Measurements from ENCODE around the gene SLC44A2.
A peak's percentile ranks its signal among the peaks of the same experiment; 100 is the strongest.

Gene SLC44A2

DNA sequence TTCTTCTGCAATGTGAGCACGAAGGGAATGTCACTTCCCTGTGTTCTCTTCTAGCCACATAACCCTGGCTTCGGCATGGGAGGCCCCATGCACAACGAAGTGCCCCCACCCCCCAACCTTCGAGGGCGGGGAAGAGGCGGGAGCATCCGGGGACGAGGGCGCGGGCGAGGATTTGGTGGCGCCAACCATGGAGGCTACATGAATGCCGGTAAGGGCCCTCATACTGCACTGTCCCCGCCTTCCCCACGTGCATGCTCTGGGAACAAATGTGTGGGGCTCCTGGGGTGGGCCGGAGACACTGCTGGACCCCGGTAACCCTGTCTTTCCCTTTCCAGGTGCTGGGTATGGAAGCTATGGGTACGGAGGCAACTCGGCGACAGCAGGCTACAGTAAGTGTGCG is 58.2 kb downstream of the SLC44A2 start:
- DNase-seq = no peak

DNA sequence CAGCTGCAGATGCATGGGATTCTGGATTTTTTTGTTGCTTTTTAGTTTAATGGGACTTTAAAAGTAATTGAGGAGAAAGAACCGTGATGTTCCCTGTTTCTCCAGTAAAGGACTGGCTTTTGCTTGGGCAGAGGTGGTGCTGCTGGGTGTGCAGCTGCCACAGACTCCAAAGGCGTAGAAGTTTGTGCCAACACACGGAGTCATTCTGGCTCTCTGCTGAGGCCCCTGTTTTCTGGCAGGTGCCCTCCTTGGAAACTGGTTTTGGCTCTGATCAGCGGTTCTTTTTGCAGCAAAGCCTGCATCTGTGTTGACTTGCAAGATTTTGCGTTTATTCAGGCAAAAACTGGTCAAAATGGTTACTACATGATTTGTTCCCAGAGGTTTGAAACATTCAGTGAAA is 59.9 kb downstream of the SLC44A2 start:
- no peak for DNase-seq

DNA sequence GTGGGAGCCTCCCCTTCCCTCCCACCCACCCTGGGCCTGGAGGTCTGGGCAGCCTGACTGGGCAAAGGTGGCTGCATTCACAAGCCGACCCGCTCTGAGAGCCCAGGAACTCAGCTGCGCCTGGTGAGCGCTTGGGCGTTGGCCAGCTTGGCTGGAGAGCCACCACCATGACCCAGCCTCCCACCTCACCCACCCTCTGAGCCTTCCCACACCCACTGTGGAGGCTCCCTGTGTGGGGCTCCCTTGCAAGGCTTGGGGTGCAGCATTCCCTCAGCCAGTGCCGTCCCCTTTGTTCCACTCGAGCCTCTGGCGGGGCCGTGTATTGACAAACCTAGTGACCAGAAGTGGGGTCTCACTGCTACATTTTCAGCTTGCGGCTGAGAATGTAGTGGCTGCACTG is 60.8 kb downstream of the SLC44A2 start:
- no peak for DNase-seq

DNA sequence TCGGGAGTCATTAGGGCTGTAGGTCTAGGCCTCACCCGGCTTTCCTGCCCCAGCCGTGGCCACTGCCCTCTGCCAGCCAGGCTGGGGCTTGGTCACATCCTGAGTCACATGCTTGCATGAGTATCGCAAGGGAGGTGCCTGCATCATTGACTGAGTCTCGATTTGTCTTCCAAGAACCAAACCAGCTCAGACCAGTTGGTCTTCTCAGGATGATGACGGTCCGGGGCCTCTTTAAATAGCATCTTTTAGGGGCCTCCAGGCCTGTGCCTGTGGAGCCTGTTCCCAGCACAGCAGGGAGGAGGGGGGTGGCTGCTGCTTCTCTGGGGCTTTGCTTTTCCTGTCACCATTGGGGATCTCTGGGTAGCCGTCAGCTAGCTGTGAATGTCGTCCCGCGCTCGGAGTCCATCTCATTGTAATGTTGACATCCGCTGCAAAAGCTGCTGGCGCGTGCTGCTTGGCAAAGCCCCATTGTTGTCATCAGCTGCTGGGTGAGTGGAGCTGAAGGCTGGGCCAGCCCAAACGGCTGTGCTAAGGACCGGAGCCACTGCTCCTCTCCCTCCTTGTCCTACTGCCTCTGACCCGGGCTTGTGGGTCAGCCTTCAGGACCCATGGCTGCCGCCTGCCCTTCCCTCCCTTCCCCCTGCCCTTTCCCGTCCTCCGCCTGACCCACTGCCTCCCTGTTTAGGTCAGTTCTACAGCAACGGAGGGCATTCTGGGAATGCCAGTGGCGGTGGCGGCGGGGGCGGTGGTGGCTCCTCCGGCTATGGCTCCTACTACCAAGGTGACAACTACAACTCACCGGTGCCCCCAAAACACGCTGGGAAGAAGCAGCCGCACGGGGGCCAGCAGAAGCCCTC is 61.5 kb downstream of the SLC44A2 start:
- no peak for DNase-seq

- no peak for DNase-seq
These were observed 62.4 kb downstream of the SLC44A2 start for GRCh38 chr19:10687518-10688288.

DNA sequence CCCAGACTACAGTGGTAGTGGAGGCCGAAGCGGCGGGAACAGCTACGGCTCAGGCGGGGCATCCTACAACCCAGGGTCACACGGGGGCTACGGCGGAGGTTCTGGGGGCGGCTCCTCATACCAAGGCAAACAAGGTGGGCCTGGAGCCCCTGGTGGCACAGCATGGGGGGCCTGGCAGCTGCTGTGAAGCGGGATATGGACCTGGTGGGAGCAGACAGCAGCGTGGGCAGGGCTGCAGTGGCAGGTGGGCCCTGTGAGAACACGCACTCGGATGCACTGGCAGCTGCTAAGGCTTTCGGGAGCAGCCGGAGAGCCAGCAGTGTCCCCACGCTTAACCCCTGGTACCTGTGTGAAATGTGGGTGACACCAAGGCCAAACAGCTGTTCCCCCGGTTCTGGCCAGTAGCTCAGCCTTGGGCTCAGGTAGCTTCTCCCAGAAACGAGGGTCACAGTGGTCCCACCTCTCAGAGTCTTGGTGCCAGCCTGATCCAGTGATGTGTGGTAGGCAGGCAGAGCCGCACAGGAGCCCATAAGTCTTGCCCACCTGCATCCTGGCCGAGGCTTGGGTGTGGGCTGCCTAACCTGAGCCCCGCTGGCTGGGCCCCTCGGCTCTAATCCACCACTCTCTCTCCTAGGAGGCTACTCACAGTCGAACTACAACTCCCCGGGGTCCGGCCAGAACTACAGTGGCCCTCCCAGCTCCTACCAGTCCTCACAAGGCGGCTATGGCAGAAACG is 63.4 kb downstream of the SLC44A2 start:
- no peak for DNase-seq

DNA sequence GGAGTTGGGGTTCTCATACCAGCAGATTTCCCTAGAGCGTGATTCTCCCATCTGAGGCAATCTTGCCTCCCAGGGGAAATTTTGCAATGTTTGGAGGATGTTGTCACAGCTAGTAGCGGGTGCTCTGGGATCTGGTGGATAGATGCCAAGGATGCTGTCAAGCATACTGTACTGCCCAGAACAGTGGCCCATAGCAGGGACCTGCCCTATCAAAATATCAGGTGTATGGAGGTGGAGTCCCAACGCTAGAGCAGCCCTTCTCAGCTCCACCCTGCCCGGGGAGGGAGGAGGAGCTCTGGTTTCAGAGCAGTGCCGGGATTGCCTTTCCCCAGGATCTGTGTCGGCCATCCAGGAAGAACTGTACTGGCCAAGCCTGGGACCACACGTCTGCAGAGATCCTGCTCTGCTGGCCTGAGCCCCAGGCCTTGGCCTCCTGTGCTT is 65.0 kb downstream of the SLC44A2 start:
- peak in 1 of 2 experiments; percentile 5 for DNase-seq

GRCh38 chr19:10691178-10691881 is 66.0 kb downstream of the SLC44A2 start:
- DNase-seq = no peak

- no peak for DNase-seq
These were observed 66.5 kb downstream of the SLC44A2 start for GRCh38 chr19:10691883-10692282.

DNA sequence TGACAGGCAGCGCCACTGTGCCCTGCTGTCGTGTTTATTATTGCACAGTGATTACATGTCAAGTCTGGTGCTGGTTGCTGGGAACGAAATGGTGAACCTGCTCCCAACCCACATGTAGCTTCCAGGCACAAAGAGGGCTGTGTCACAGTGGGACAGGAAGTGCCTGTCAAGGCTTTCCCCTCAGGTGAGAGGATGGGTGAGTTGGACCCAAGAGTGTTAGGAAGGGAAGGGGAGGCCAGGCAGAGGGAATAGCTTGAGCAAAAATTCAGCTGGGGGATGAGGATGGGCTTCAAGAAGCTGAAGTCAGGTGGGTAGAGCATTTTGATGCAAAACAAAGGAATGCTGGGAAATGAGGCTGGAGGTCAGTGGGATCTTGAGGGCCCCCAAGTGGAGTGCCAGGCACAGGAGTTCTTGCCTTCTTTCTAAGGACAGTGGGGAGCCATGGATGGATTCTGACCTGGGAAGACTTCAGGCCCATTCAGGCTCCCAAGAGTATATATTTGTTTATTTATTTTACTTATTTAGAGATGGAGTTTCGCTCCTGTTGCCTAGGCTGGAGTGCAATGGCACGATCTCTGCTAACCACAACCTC is 67.4 kb downstream of the SLC44A2 start:
- DNase-seq = no peak
